Measurements from ENCODE around the gene PRKAB1.
"Not testable (repeated sequence)": the region's sequence is repeated elsewhere in the genome, so short reads cannot be mapped to it uniquely, and the experiment has no call there.

PRKAB1 gene

GRCh38 chr12:119684711-119685369 lies 16.9 kb downstream of the PRKAB1 start:
- no peak for DNase-seq (ENCODE audit: low read depth, low spot score)

GRCh38 chr12:119685375-119685774 lies 17.4 kb downstream of the PRKAB1 start:
- no peak for DNase-seq (ENCODE audit: low read depth, low spot score)

GRCh38 chr12:119686355-119686754 lies 18.4 kb downstream of the PRKAB1 start:
- DNase-seq (ENCODE audit: low read depth, low spot score): peak; percentile 14

- peak; percentile 6 for DNase-seq (ENCODE audit: low read depth, low spot score)
These were observed 18.8 kb downstream of the PRKAB1 start for GRCh38 chr12:119686776-119687175.

GRCh38 chr12:119687406-119687805 lies 19.5 kb downstream of the PRKAB1 start:
- DNase-seq (ENCODE audit: low read depth, low spot score): peak; percentile 27

GRCh38 chr12:119687879-119688278 lies 19.9 kb downstream of the PRKAB1 start:
- no peak for DNase-seq (ENCODE audit: low read depth, low spot score)

GRCh38 chr12:119689935-119690500 lies 22.1 kb downstream of the PRKAB1 start:
- no peak for DNase-seq (ENCODE audit: low read depth, low spot score)

GRCh38 chr12:119691202-119691810 lies 23.4 kb downstream of the PRKAB1 start:
- DNase-seq (ENCODE audit: low read depth, low spot score): no peak

GRCh38 chr12:119692410-119692809 lies 24.5 kb downstream of the PRKAB1 start:
- DNase-seq (ENCODE audit: low read depth, low spot score): no peak

GRCh38 chr12:119692997-119693396 lies 25.1 kb downstream of the PRKAB1 start:
- no peak for DNase-seq (ENCODE audit: low read depth, low spot score)

- DNase-seq (ENCODE audit: low read depth, low spot score): no peak
These were observed 25.6 kb downstream of the PRKAB1 start for GRCh38 chr12:119693511-119693910.

GRCh38 chr12:119694111-119694510 lies 26.2 kb downstream of the PRKAB1 start:
- no peak for DNase-seq (ENCODE audit: low read depth, low spot score)

GRCh38 chr12:119695034-119695433 lies 27.1 kb downstream of the PRKAB1 start:
- DNase-seq (ENCODE audit: low read depth, low spot score): peak; percentile 11

- peak; percentile 15 for DNase-seq (ENCODE audit: low read depth, low spot score)
These were observed 29.0 kb downstream of the PRKAB1 start for GRCh38 chr12:119696943-119697342.

GRCh38 chr12:119699199-119699760 lies 31.3 kb downstream of the PRKAB1 start:
- DNase-seq (ENCODE audit: low read depth, low spot score): no peak

- DNase-seq (ENCODE audit: low read depth, low spot score): no peak
These were observed 32.1 kb downstream of the PRKAB1 start for GRCh38 chr12:119700078-119700477.

GRCh38 chr12:119704065-119704747 lies 36.3 kb downstream of the PRKAB1 start:
- no peak for DNase-seq (ENCODE audit: low read depth, low spot score)

GRCh38 chr12:119705182-119705581 lies 37.2 kb downstream of the PRKAB1 start:
- DNase-seq (ENCODE audit: low read depth, low spot score): no peak

- not testable (repeated sequence) for DNase-seq (ENCODE audit: low read depth, low spot score)
These were observed 38.5 kb downstream of the PRKAB1 start for GRCh38 chr12:119706427-119706826.

GRCh38 chr12:119710374-119710964 lies 42.5 kb downstream of the PRKAB1 start:
- DNase-seq (ENCODE audit: low read depth, low spot score): no peak

- DNase-seq (ENCODE audit: low read depth, low spot score): no peak
These were observed 43.1 kb downstream of the PRKAB1 start for GRCh38 chr12:119710965-119711551.
